T-helper 17 cell (primary cell): ENCODE measurements around the gene SH3BP4. TPM values are rescaled to one million over a fixed set of nuclear protein-coding genes. Genes with fewer than 3 reads are reported as not detected.

ENCODE experiments used
- ATAC-seq: fragments of 150-1000 bp; cut with Tn5 transposase; 2 replicates; pipeline ENCODE4 v1.10.0; 2021; ENCODE audit warnings: mild to moderate bottlenecking, moderate library complexity
- DNase-seq, 3 donors: peaks; one replicate each; pipeline versions ENCODE4 v3.0.0 to v3.0.0-alpha.2; 2020 to 2021
- H3K9me3 ChIP-seq: one replicate; pipeline ENCODE4 v1.7.0; 2013; ENCODE audit warnings: low read length, mild to moderate bottlenecking; ENCODE audit not compliant: control insufficient read depth, poor library complexity, severe bottlenecking
- H3K27ac Mint-ChIP-seq: one replicate; pipeline ENCODE4 v1.8.0; 2022; ENCODE audit warnings: mild to moderate bottlenecking, moderate library complexity, mixed read lengths
- H3K27me3 Mint-ChIP-seq: one replicate; pipeline ENCODE4 v1.8.0; 2022; ENCODE audit warnings: mixed read lengths
- H3K36me3 Mint-ChIP-seq: one replicate; pipeline ENCODE4 v1.8.0; 2022; ENCODE audit warnings: low read depth, mixed read lengths
- H3K4me1 Mint-ChIP-seq: one replicate; pipeline ENCODE4 v1.8.0; 2022; ENCODE audit warnings: mild to moderate bottlenecking, mixed read lengths
- H3K4me3 Mint-ChIP-seq: one replicate; pipeline ENCODE4 v1.8.0; 2022; ENCODE audit warnings: mild to moderate bottlenecking, moderate library complexity, mixed read lengths
- total RNA-seq, 4 donors: library from RNA in 2 of 4; stranded (reverse) in 2 of 4; gene quantifications; one replicate each; pipeline ENCODE4 v1.2.3 and lab custom pipeline; 2022 to 2026

The SH3BP4 gene
- total RNA-seq, 2 donors from 2014 or later = 0.15 to 0.94 TPM

DNA sequence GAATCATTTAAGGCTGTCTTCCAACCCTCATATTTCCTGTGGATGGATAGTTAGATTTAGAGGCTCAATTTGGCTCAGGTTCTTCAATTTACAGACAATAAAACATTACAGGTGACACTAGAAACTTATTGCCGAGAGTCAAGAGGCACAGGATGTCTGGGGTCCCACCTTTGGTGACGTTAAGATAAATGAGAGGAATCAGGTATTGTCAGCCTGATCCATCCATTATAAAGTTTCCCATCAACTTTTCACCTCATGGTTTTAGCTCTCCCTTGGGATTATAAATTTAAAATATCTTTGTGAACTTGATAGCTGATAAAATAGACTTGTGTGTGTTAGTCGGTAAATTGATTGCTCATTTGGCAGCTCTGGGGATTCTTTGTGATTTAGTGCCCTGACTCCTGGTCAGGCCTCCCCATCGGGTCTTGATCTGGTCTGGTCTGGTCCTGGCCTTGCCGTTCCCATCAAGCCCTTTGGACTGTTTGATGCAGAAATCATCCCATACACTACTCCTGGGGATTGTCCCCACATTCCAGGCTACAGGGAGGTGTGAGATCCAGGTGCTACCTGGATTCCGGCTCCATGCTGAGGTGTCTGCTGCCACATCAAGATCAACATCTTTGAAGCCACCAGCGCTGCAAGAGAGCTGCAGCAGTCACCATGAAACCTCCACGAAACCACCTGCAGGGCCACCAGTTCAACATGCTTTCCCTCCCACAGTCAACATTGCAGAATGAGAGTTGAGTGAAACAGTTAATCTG, 130.9 kb downstream of the SH3BP4 start:
- H3K36me3 Mint-ChIP-seq = no peaks in the 10 kb centered on the region
- no peaks in the 10 kb centered on the region for H3K9me3 ChIP-seq
- H3K4me1 Mint-ChIP-seq = no peaks in the 10 kb centered on the region
- H3K27me3 Mint-ChIP-seq = peaks cover 12% of the 10 kb centered on the region
- no peak overlapping the region for H3K4me3 Mint-ChIP-seq
- DNase-seq = no peak
- H3K27ac Mint-ChIP-seq = no peak overlapping the region
- ATAC-seq = no peak

DNA sequence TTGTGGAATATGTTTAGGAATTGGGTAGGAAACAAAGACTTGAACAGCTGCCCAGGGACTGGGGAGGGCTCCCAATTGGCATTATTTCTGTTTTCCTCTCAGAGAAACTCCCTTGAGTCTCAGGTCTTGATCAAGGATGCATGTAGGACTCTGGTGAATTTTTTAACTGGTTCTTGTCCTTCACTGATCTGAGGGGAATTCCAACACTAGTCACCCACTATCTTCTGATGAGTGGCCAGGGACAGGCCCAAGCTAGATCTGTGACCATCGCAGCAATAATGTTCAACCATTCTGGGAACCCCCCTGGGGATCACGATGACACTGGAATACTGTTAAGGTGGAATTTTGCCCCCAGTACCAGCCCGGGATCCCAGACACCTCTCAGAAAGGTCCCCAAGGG, 132.0 kb downstream of the SH3BP4 start:
- H3K27me3 Mint-ChIP-seq = peaks cover 21% of the 10 kb centered on the region
- H3K9me3 ChIP-seq = no peaks in the 10 kb centered on the region
- H3K4me1 Mint-ChIP-seq = no peaks in the 10 kb centered on the region
- H3K27ac Mint-ChIP-seq = no peak overlapping the region
- no peak for ATAC-seq
- H3K4me3 Mint-ChIP-seq = no peak overlapping the region
- no peaks in the 10 kb centered on the region for H3K36me3 Mint-ChIP-seq
- DNase-seq = no peak

GRCh38 chr2:235084424-235084823, 132.6 kb downstream of the SH3BP4 start:
- H3K9me3 ChIP-seq = no peaks in the 10 kb centered on the region
- no peak for DNase-seq
- Mint-ChIP-seq H3K4me3 (no peak overlapping the region), H3K4me1 (no peaks in the 10 kb centered on the region), H3K27me3 (peaks cover 25% of the 10 kb centered on the region), H3K36me3 (no peaks in the 10 kb centered on the region), H3K27ac (no peak overlapping the region)
- ATAC-seq = no peak

GRCh38 chr2:235085476-235085875, 133.7 kb downstream of the SH3BP4 start:
- peaks cover 36% of the 10 kb centered on the region for H3K27me3 Mint-ChIP-seq
- no peak for DNase-seq
- no peak overlapping the region for H3K27ac Mint-ChIP-seq
- no peaks in the 10 kb centered on the region for H3K36me3 Mint-ChIP-seq
- no peak for ATAC-seq
- H3K4me1 Mint-ChIP-seq = no peaks in the 10 kb centered on the region
- H3K4me3 Mint-ChIP-seq = no peak overlapping the region
- H3K9me3 ChIP-seq = no peaks in the 10 kb centered on the region

- H3K27me3 Mint-ChIP-seq = peaks cover 47% of the 10 kb centered on the region
- DNase-seq (no peak), ATAC-seq (no peak)
- no peaks in the 10 kb centered on the region for H3K9me3 ChIP-seq
- H3K4me3 Mint-ChIP-seq = no peak overlapping the region
- H3K36me3 Mint-ChIP-seq = no peaks in the 10 kb centered on the region
- H3K27ac Mint-ChIP-seq = no peak overlapping the region
- H3K4me1 Mint-ChIP-seq = no peaks in the 10 kb centered on the region
Observed at GRCh38 chr2:235086481-235087184, 134.8 kb downstream of the SH3BP4 start.

DNA sequence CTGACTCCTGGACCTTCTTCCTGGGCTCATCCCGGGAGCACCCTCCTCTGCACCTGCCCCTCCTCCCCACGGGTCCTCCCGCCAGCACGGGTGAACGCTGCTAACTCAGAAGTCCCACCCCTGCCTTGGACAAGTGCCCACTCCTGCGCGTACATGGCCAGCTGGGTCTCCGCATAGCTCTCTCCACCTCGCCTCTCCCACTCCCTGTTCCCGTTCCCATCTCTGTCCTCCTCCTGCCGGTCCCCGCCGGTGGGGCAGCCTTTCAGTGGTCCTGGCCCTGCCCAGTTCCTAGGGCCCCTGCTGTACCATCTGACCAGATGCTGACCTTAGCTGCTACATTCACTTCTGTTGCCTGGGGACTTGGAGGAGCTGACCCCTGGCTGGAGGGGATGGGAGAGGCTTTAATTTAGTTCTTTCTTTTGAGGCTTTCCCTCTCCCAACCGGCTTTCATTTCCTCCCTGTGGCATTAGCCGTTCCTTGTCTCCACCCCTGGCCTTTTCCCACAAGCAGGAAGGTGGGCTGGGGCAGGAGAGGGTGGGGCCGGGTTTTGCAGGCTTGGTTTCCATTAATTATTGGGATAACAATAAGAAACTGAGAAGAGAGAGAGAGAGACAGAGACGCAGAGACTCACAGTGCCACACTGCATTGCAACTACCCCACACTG, 136.1 kb downstream of the SH3BP4 start:
- H3K27ac Mint-ChIP-seq = no peak overlapping the region
- no peaks in the 10 kb centered on the region for H3K9me3 ChIP-seq
- no peak overlapping the region for H3K4me3 Mint-ChIP-seq
- no peaks in the 10 kb centered on the region for H3K4me1 Mint-ChIP-seq
- peaks cover 60% of the 10 kb centered on the region for H3K27me3 Mint-ChIP-seq
- DNase-seq (no peak), ATAC-seq (no peak)
- no peaks in the 10 kb centered on the region for H3K36me3 Mint-ChIP-seq

DNA sequence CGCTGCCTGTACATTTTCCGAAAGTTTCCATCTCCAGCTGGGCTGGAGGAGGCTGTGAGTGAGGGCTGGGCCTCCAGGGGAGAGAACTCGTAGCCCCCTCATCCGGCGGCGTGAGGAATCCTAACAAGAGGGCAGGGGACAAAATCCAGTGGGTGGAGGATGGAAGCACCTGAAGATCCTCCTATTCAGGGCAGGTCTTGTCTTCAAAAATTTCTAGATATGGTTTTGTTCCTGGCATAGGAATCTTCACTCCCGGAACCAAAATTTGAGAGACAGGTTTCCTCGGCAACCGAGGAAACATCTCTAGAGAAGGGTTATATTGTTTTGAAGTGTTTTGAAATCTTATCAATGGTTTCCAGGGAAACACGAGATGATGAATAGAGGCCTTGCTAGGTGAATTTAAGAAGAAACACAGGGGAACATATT, 136.7 kb downstream of the SH3BP4 start:
- no peaks in the 10 kb centered on the region for H3K36me3 Mint-ChIP-seq
- no peak for DNase-seq
- ATAC-seq = no peak
- H3K9me3 ChIP-seq = no peaks in the 10 kb centered on the region
- H3K27me3 Mint-ChIP-seq = peaks cover 65% of the 10 kb centered on the region
- H3K4me1 Mint-ChIP-seq = no peaks in the 10 kb centered on the region
- H3K27ac Mint-ChIP-seq = no peak overlapping the region
- H3K4me3 Mint-ChIP-seq = no peak overlapping the region

DNA sequence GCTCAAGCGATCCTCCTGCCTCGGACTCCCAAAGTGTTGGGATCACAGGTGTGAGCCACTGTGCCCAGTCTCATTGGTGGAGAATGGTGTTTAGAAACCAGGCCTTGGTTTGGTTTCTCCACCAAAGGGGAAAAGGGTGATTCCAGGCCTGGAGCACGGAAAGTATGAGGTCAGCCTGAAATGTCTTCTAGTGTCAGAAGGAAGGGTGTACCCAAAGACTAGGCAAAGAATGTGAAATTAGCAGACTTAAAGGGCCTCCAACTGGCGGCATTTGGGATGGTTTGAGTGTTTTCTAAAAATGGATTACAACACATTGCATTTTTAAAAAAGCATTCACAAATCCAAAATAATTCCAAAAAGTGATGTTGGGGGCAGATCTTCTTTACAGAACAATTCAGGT, 139.6 kb downstream of the SH3BP4 start:
- H3K36me3 Mint-ChIP-seq = no peaks in the 10 kb centered on the region
- peaks cover 79% of the 10 kb centered on the region for H3K27me3 Mint-ChIP-seq
- no peaks in the 10 kb centered on the region for H3K4me1 Mint-ChIP-seq
- no peak overlapping the region for H3K4me3 Mint-ChIP-seq
- DNase-seq (no peak), ATAC-seq (no peak)
- H3K27ac Mint-ChIP-seq = no peak overlapping the region
- H3K9me3 ChIP-seq = no peaks in the 10 kb centered on the region

- H3K9me3 ChIP-seq = no peaks in the 10 kb centered on the region
- no peak for DNase-seq
- no peak overlapping the region for H3K4me3 Mint-ChIP-seq
- no peak for ATAC-seq
- H3K27me3 Mint-ChIP-seq = peaks cover 82% of the 10 kb centered on the region
- H3K27ac Mint-ChIP-seq = no peak overlapping the region
- H3K4me1 Mint-ChIP-seq = no peaks in the 10 kb centered on the region
- H3K36me3 Mint-ChIP-seq = no peaks in the 10 kb centered on the region
Observed at GRCh38 chr2:235091983-235092382, 140.2 kb downstream of the SH3BP4 start.

- no peak for DNase-seq
- no peaks in the 10 kb centered on the region for H3K36me3 Mint-ChIP-seq
- H3K4me1 Mint-ChIP-seq = no peaks in the 10 kb centered on the region
- ATAC-seq = no peak
- no peak overlapping the region for H3K4me3 Mint-ChIP-seq
- H3K27ac Mint-ChIP-seq = no peak overlapping the region
- H3K27me3 Mint-ChIP-seq = peaks cover 89% of the 10 kb centered on the region
- H3K9me3 ChIP-seq = no peaks in the 10 kb centered on the region
Observed at GRCh38 chr2:235092433-235093223, 140.8 kb downstream of the SH3BP4 start.

DNA sequence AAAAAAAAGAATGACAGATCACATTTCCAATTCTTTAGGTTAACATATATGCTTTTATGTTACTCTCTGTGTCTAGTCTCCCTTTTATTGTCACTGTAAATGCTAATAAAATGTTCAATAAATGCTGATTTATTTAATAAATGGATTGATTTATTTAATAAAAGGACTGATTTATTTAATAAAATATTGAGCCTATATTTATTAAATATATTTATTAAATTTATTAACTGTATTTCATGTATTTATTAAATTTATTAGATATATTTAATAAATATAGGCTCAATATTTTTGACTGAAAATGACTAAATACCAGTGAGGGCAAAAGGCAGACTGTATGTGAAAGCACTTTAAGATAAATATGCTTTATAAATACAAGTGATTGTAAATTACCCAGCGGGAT, 142.6 kb downstream of the SH3BP4 start:
- Mint-ChIP-seq H3K27ac (no peak overlapping the region), H3K27me3 (peaks cover 86% of the 10 kb centered on the region), H3K4me3 (no peak overlapping the region)

GRCh38 chr2:235095569-235095968, 143.8 kb downstream of the SH3BP4 start:
- Mint-ChIP-seq H3K36me3 (no peaks in the 10 kb centered on the region), H3K4me1 (no peaks in the 10 kb centered on the region), H3K27me3 (peaks cover 81% of the 10 kb centered on the region), H3K4me3 (no peak overlapping the region), H3K27ac (no peak overlapping the region)
- no peaks in the 10 kb centered on the region for H3K9me3 ChIP-seq
- DNase-seq (no peak), ATAC-seq (no peak)

More for the DNA sequence above, 142.6 kb downstream of the SH3BP4 start:
- Mint-ChIP-seq H3K4me1 (no peaks in the 10 kb centered on the region), H3K36me3 (no peaks in the 10 kb centered on the region)
- H3K9me3 ChIP-seq = no peaks in the 10 kb centered on the region
- no peak for ATAC-seq
- no peak for DNase-seq

DNA sequence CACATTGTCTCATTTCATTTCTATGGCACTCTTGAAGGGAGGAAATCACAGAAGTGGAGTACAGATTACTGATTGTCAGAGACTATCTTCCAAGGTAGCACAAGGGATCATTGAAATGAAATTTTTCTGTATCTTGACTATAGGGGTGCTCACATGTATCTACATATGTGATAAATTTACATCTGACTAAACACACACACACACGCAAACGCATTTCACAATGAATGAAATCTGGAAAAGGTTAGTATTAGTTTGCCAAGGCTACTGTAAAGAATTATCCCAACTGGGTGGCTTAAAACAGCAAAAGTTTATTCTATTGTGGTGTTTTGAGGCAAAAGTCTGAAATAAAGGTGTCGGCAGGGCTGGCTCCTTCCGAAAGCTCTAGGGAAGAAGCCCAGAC, 144.6 kb downstream of the SH3BP4 start:
- Mint-ChIP-seq H3K27me3 (peaks cover 76% of the 10 kb centered on the region), H3K4me1 (no peaks in the 10 kb centered on the region)

More for the DNA sequence above, 144.6 kb downstream of the SH3BP4 start:
- no peaks in the 10 kb centered on the region for H3K9me3 ChIP-seq
- H3K4me3 Mint-ChIP-seq = no peak overlapping the region
- H3K36me3 Mint-ChIP-seq = no peaks in the 10 kb centered on the region
- DNase-seq (no peak), ATAC-seq (no peak)
- no peak overlapping the region for H3K27ac Mint-ChIP-seq
